Measurements from ENCODE around the gene DENND5B. TPM values are rescaled to one million over a fixed set of nuclear protein-coding genes. Genes with fewer than 3 reads are reported as not detected.
"Not testable (repeated sequence)": the region's sequence is repeated elsewhere in the genome, so short reads cannot be mapped to it uniquely, and the experiment has no call there.

DENND5B gene
- total RNA-seq, 1 donor = 18.8 TPM

- H3K9me3 ChIP-seq (ENCODE audit: low read depth, low read length) = no peaks in the 10 kb centered on the region
- no peaks in the 10 kb centered on the region for H3K27me3 ChIP-seq (ENCODE audit: insufficient read depth, low read length)
- H4K20me1 ChIP-seq (ENCODE audit: insufficient read depth, low read length) = no peaks in the 10 kb centered on the region
- no peak overlapping the region for H3K4me2 ChIP-seq (ENCODE audit: insufficient read depth, low read length)
- H3K27ac ChIP-seq (ENCODE audit: low read depth, low read length) = no peak overlapping the region
- H2AFZ ChIP-seq (ENCODE audit: low read length) = no peak overlapping the region
- H3K79me2 ChIP-seq (ENCODE audit: insufficient read depth, low read length) = peaks cover 65% of the 10 kb centered on the region
- TF ChIP-seq, protein P1, sequence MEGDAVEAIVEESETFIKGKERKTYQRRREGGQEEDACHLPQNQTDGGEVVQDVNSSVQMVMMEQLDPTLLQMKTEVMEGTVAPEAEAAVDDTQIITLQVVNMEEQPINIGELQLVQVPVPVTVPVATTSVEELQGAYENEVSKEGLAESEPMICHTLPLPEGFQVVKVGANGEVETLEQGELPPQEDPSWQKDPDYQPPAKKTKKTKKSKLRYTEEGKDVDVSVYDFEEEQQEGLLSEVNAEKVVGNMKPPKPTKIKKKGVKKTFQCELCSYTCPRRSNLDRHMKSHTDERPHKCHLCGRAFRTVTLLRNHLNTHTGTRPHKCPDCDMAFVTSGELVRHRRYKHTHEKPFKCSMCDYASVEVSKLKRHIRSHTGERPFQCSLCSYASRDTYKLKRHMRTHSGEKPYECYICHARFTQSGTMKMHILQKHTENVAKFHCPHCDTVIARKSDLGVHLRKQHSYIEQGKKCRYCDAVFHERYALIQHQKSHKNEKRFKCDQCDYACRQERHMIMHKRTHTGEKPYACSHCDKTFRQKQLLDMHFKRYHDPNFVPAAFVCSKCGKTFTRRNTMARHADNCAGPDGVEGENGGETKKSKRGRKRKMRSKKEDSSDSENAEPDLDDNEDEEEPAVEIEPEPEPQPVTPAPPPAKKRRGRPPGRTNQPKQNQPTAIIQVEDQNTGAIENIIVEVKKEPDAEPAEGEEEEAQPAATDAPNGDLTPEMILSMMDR (IDR thresholded peaks at IDR 0.05; ENCODE audit: extremely low read depth, low read depth, low read length) = no peak
- H3K4me1 ChIP-seq (ENCODE audit: insufficient read depth, low read length) = peaks cover 16% of the 10 kb centered on the region
- no peak overlapping the region for H3K4me3 ChIP-seq (ENCODE audit: insufficient read depth, low read length)
- no peaks in the 10 kb centered on the region for H3K36me3 ChIP-seq (ENCODE audit: insufficient read depth, low read length)
- DNase-seq (ENCODE audit: insufficient read length, low spot score, missing footprints) = no peak
Observed at GRCh38 chr12:31574803-31575575, 15.9 kb downstream of the DENND5B start.

DNA sequence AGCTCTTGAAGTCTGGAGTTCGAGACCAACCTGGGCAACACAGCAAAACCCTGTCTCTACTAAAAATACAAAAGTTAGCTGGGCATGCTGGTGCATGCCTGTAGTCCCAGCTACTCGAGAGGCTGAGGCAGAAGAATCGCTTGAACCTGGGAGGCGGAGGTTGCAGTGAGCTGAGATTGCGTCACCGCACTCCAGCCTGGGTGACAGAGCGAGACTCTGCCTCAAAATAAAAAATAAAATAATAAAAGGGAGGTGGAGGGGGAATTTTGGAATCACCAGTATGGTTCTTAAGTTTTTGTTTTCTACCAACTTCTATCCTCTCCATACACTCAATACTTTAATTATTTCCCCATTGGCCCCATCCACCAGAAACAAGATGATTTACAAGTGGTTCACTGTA is 16.6 kb downstream of the DENND5B start:
- not testable (repeated sequence) for H3K27me3 ChIP-seq (ENCODE audit: insufficient read depth, low read length); DNase-seq (ENCODE audit: insufficient read length, low spot score, missing footprints); H3K9me3 ChIP-seq (ENCODE audit: low read depth, low read length); H3K4me2 ChIP-seq (ENCODE audit: insufficient read depth, low read length); H3K4me3 ChIP-seq (ENCODE audit: insufficient read depth, low read length); H3K27ac ChIP-seq (ENCODE audit: low read depth, low read length); H3K36me3 ChIP-seq (ENCODE audit: insufficient read depth, low read length); H2AFZ ChIP-seq (ENCODE audit: low read length); H4K20me1 ChIP-seq (ENCODE audit: insufficient read depth, low read length)
- Histone ChIP-seq H3K79me2 (ENCODE audit: insufficient read depth, low read length) (peaks cover 64% of the 10 kb centered on the region), H3K4me1 (ENCODE audit: insufficient read depth, low read length) (peaks cover 16% of the 10 kb centered on the region)

- TF ChIP-seq, protein P1 (IDR thresholded peaks at IDR 0.05; ENCODE audit: extremely low read depth, low read depth, low read length) = no peak
- H4K20me1 ChIP-seq (ENCODE audit: insufficient read depth, low read length) = peaks cover 8% of the 10 kb centered on the region
- H3K36me3 ChIP-seq (ENCODE audit: insufficient read depth, low read length) = no peaks in the 10 kb centered on the region
- H3K4me3 ChIP-seq (ENCODE audit: insufficient read depth, low read length) = no peak overlapping the region
- peaks cover 17% of the 10 kb centered on the region for H3K4me1 ChIP-seq (ENCODE audit: insufficient read depth, low read length)
- H3K27ac ChIP-seq (ENCODE audit: low read depth, low read length) = no peak overlapping the region
- no peak overlapping the region for H2AFZ ChIP-seq (ENCODE audit: low read length)
- H3K27me3 ChIP-seq (ENCODE audit: insufficient read depth, low read length) = no peaks in the 10 kb centered on the region
- H3K9me3 ChIP-seq (ENCODE audit: low read depth, low read length) = no peaks in the 10 kb centered on the region
- no peak for DNase-seq (ENCODE audit: insufficient read length, low spot score, missing footprints)
- no peak overlapping the region for H3K4me2 ChIP-seq (ENCODE audit: insufficient read depth, low read length)
- peaks cover 67% of the 10 kb centered on the region for H3K79me2 ChIP-seq (ENCODE audit: insufficient read depth, low read length)
Observed at GRCh38 chr12:31572900-31573600, 17.9 kb downstream of the DENND5B start.

DNA sequence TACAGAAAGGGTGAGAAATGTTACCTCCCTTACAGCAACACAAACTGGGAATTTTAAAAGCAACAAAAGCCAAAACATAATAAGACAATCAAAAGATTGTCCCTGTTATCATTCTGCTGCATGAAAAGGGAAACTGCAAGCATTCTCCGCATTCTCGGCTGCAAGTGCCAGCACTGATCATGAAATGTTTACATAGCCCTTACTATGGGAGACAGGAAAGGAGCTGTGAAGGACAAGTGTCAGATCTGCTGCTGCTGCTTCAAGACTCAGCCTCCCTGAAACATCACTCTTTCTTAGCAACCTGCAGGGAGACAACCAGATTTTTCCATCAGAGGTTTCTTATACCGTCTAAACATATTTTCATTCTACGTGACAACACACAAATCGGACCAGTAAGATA is 20.1 kb downstream of the DENND5B start:
- TF ChIP-seq, protein P1 (IDR thresholded peaks at IDR 0.05; ENCODE audit: extremely low read depth, low read depth, low read length) = no peak
- H3K4me2 ChIP-seq (ENCODE audit: insufficient read depth, low read length) = peak overlapping the region; percentile 32
- no peaks in the 10 kb centered on the region for H3K9me3 ChIP-seq (ENCODE audit: low read depth, low read length)
- H3K79me2 ChIP-seq (ENCODE audit: insufficient read depth, low read length) = peaks cover 64% of the 10 kb centered on the region
- H3K36me3 ChIP-seq (ENCODE audit: insufficient read depth, low read length) = no peaks in the 10 kb centered on the region
- DNase-seq (ENCODE audit: insufficient read length, low spot score, missing footprints) = no peak
- H2AFZ ChIP-seq (ENCODE audit: low read length) = no peak overlapping the region
- H3K4me3 ChIP-seq (ENCODE audit: insufficient read depth, low read length) = no peak overlapping the region
- peaks cover 17% of the 10 kb centered on the region for H3K4me1 ChIP-seq (ENCODE audit: insufficient read depth, low read length)
- H4K20me1 ChIP-seq (ENCODE audit: insufficient read depth, low read length) = peaks cover 8% of the 10 kb centered on the region
- H3K27me3 ChIP-seq (ENCODE audit: insufficient read depth, low read length) = no peaks in the 10 kb centered on the region
- H3K27ac ChIP-seq (ENCODE audit: low read depth, low read length) = no peak overlapping the region

GRCh38 chr12:31569517-31569916 is 21.4 kb downstream of the DENND5B start:
- H4K20me1 ChIP-seq (ENCODE audit: insufficient read depth, low read length); H3K4me2 ChIP-seq (ENCODE audit: insufficient read depth, low read length); H3K27me3 ChIP-seq (ENCODE audit: insufficient read depth, low read length); H3K9me3 ChIP-seq (ENCODE audit: low read depth, low read length); H3K36me3 ChIP-seq (ENCODE audit: insufficient read depth, low read length); DNase-seq (ENCODE audit: insufficient read length, low spot score, missing footprints); H3K4me3 ChIP-seq (ENCODE audit: insufficient read depth, low read length); H3K27ac ChIP-seq (ENCODE audit: low read depth, low read length); H2AFZ ChIP-seq (ENCODE audit: low read length); H3K4me1 ChIP-seq (ENCODE audit: insufficient read depth, low read length): not testable (repeated sequence)
- H3K79me2 ChIP-seq (ENCODE audit: insufficient read depth, low read length) = peaks cover 69% of the 10 kb centered on the region
